Neural cell (in vitro differentiated cells): Measurements from ENCODE around the gene BAAT. TPM values are rescaled to one million over a fixed set of nuclear protein-coding genes. Genes with fewer than 3 reads are reported as not detected.

Experiments used
- H2AFZ ChIP-seq: fragments of 200-600, 300-800 bp; sonication (generic), shearing (Covaris generic); 2 replicates; pipeline ENCODE4 v1.6.0; 2014; ENCODE audit warnings: low read depth, mild to moderate bottlenecking, antibody characterized with exemption, low read length, moderate library complexity
- H3F3A ChIP-seq: fragments of 200-600 bp; shearing (Covaris generic); 2 replicates; pipeline ENCODE4 v1.6.1; 2016; ENCODE audit warnings: mild to moderate bottlenecking, moderate library complexity, mixed read lengths, antibody characterized with exemption, low read length; ENCODE audit not compliant: insufficient read depth, poor library complexity, severe bottlenecking
- H3K27ac ChIP-seq: fragments of 200-600, 300-800 bp; sonication (generic), shearing (Covaris generic); 2 replicates; pipeline ENCODE4 v1.5.1; 2014; ENCODE audit warnings: mild to moderate bottlenecking, low read length, moderate library complexity
- H3K27me3 ChIP-seq: fragments of 300-800, 200-600 bp; sonication (generic), shearing (Covaris generic); 2 replicates; pipeline ENCODE4 v1.6.0; 2014; ENCODE audit warnings: mild to moderate bottlenecking, low read depth, low read length, moderate library complexity; ENCODE audit not compliant: insufficient read depth
- H3K36me3 ChIP-seq: fragments of 300-800, 200-600 bp; sonication (generic), shearing (Covaris generic); 2 replicates; pipeline ENCODE4 v1.5.1; 2014; ENCODE audit warnings: mild to moderate bottlenecking, antibody characterized with exemption, low read length, moderate library complexity; ENCODE audit not compliant: insufficient read depth
- H3K4me2 ChIP-seq: fragments of 300-800, 200-600 bp; sonication (generic), shearing (Covaris generic); 2 replicates; pipeline ENCODE4 v1.6.0; 2014; ENCODE audit warnings: mild to moderate bottlenecking, low read length
- H3K4me3 ChIP-seq: fragments of 300-800, 200-600 bp; sonication (generic), shearing (Covaris generic); 2 replicates; pipeline ENCODE4 v1.5.1; 2014; ENCODE audit warnings: mild to moderate bottlenecking, low read length, moderate library complexity
- H3K79me2 ChIP-seq: fragments of 200-600 bp; shearing (Covaris generic); replicated peaks from 2 replicates; pipeline ENCODE4 v1.6.0; 2014; ENCODE audit warnings: mild to moderate bottlenecking, low read length, moderate library complexity; ENCODE audit not compliant: insufficient read depth
- H3K9ac ChIP-seq: fragments of 300-800, 200-600 bp; sonication (generic), shearing (Covaris generic); 2 replicates; pipeline ENCODE4 v1.6.1; 2016; ENCODE audit warnings: mild to moderate bottlenecking, low read length, mixed read lengths
- H3K9me2 ChIP-seq: fragments of 200-600 bp; shearing (Covaris generic); 2 replicates; pipeline ENCODE4 v1.6.1; 2016; ENCODE audit warnings: mild to moderate bottlenecking, low read length, mixed read lengths; ENCODE audit not compliant: insufficient read depth
- H3K9me3 ChIP-seq: fragments of 200-600, 300-800 bp; sonication (generic), shearing (Covaris generic); 2 replicates; pipeline ENCODE4 v1.6.1; 2016; ENCODE audit warnings: mild to moderate bottlenecking, mixed run types, low read length, moderate library complexity, mixed read lengths
- H4K20me1 ChIP-seq: fragments of 200-600 bp; shearing (Covaris generic); 2 replicates; pipeline ENCODE4 v1.6.1; 2016; ENCODE audit warnings: mild to moderate bottlenecking, mixed run types; ENCODE audit not compliant: insufficient read depth
- EP300 ChIP-seq: fragments of 450-650 bp; conservative IDR thresholded peaks from 2 replicates; pipeline ENCODE4 v1.6.1; 2014; ENCODE audit warnings: antibody characterized with exemption, mild to moderate bottlenecking, moderate library complexity; ENCODE audit not compliant: poor library complexity, severe bottlenecking
- EZH2 ChIP-seq: fragments of 200-600, 300-800 bp; shearing (Covaris generic), sonication (generic); IDR thresholded peaks from 2 replicates; pipeline ENCODE4 v1.6.1; 2014; ENCODE audit warnings: antibody characterized with exemption, low read length, borderline replicate concordance, mild to moderate bottlenecking; ENCODE audit not compliant: insufficient read depth, poor library complexity, severe bottlenecking
- MXI1 ChIP-seq: fragments of 450-650 bp; conservative IDR thresholded peaks from 2 replicates; pipeline ENCODE4 v1.6.1; 2014; ENCODE audit warnings: antibody characterized with exemption, mild to moderate bottlenecking; ENCODE audit not compliant: poor library complexity, severe bottlenecking
- POLR2AphosphoS5 ChIP-seq: IDR thresholded peaks from 2 replicates; pipeline ENCODE4 v1.6.1; 2012
- RAD21 ChIP-seq: fragments of 450-650 bp; conservative IDR thresholded peaks from 2 replicates; pipeline ENCODE4 v1.6.1; 2014; ENCODE audit warnings: antibody characterized with exemption, mild to moderate bottlenecking, moderate library complexity
- SMC3 ChIP-seq: fragments of 450-650 bp; conservative IDR thresholded peaks from 2 replicates; pipeline ENCODE4 v1.6.1; 2014; ENCODE audit warnings: antibody characterized with exemption, mild to moderate bottlenecking, moderate library complexity; ENCODE audit not compliant: poor library complexity
- TAF1 ChIP-seq: IDR thresholded peaks from 2 replicates; pipeline ENCODE4 v1.6.1; 2012; ENCODE audit warnings: low read depth
- polyA plus RNA-seq: library from polyadenylated mRNA; depleted of rRNA; stranded (reverse); fragments of >200 nt; gene quantifications from 2 replicates; pipeline ENCODE4 v1.2.3, GENCODE V29; 2014
- TF ChIP-seq, protein P1 (sequence below): fragments of 450-650 bp; IDR thresholded peaks from 2 replicates; pipeline ENCODE4 v1.5.1; 2014; ENCODE audit warnings: antibody characterized with exemption, mild to moderate bottlenecking, moderate library complexity; ENCODE audit not compliant: poor library complexity, severe bottlenecking
- TF ChIP-seq, protein P2 (sequence below): IDR thresholded peaks from 2 replicates; pipeline ENCODE4 v1.6.1; 2012; ENCODE audit warnings: borderline replicate concordance

Gene BAAT
- polyA plus RNA-seq, 1 donor from 2014 or later, result 0.61 TPM

DNA sequence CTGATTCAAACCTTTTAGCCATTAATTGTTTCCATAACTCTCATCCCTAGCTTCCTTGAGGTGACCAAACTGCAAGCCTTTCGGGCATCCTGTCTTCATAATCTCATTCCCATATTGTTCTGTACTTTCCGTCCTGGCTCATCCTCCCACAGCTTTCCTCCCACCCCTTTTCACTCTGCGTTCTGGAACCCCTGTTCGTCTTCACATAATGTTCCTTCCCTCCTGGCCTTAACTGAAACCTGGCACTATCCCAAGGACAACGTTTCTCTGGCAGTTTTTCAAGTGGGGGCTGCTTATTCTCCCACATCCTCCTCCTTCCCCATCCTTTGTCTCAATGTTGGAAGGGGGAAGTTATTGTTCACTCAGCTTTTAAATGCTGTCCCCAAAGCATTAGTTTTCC lies 15.3 kb upstream of the BAAT start:
- H3K9me3 ChIP-seq, result no peaks in the 10 kb centered on the region
- no peak overlapping the region for H2AFZ ChIP-seq
- H3K9ac ChIP-seq, result no peak overlapping the region
- TF ChIP-seq, protein P1, sequence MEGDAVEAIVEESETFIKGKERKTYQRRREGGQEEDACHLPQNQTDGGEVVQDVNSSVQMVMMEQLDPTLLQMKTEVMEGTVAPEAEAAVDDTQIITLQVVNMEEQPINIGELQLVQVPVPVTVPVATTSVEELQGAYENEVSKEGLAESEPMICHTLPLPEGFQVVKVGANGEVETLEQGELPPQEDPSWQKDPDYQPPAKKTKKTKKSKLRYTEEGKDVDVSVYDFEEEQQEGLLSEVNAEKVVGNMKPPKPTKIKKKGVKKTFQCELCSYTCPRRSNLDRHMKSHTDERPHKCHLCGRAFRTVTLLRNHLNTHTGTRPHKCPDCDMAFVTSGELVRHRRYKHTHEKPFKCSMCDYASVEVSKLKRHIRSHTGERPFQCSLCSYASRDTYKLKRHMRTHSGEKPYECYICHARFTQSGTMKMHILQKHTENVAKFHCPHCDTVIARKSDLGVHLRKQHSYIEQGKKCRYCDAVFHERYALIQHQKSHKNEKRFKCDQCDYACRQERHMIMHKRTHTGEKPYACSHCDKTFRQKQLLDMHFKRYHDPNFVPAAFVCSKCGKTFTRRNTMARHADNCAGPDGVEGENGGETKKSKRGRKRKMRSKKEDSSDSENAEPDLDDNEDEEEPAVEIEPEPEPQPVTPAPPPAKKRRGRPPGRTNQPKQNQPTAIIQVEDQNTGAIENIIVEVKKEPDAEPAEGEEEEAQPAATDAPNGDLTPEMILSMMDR, result no peak
- TF ChIP-seq MXI1 (no peak), EZH2 (no peak), POLR2AphosphoS5 (no peak), EP300 (no peak), SMC3 (no peak), TAF1 (no peak), RAD21 (no peak)
- TF ChIP-seq, protein P2, sequence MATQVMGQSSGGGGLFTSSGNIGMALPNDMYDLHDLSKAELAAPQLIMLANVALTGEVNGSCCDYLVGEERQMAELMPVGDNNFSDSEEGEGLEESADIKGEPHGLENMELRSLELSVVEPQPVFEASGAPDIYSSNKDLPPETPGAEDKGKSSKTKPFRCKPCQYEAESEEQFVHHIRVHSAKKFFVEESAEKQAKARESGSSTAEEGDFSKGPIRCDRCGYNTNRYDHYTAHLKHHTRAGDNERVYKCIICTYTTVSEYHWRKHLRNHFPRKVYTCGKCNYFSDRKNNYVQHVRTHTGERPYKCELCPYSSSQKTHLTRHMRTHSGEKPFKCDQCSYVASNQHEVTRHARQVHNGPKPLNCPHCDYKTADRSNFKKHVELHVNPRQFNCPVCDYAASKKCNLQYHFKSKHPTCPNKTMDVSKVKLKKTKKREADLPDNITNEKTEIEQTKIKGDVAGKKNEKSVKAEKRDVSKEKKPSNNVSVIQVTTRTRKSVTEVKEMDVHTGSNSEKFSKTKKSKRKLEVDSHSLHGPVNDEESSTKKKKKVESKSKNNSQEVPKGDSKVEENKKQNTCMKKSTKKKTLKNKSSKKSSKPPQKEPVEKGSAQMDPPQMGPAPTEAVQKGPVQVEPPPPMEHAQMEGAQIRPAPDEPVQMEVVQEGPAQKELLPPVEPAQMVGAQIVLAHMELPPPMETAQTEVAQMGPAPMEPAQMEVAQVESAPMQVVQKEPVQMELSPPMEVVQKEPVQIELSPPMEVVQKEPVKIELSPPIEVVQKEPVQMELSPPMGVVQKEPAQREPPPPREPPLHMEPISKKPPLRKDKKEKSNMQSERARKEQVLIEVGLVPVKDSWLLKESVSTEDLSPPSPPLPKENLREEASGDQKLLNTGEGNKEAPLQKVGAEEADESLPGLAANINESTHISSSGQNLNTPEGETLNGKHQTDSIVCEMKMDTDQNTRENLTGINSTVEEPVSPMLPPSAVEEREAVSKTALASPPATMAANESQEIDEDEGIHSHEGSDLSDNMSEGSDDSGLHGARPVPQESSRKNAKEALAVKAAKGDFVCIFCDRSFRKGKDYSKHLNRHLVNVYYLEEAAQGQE, result no peak
- H3K4me2 ChIP-seq, result peak overlapping the region; percentile 85
- peak overlapping the region; percentile 72 for H3K4me3 ChIP-seq
- no peak overlapping the region for H3K27ac ChIP-seq
- peaks cover 31% of the 10 kb centered on the region for H3K36me3 ChIP-seq
- no peaks in the 10 kb centered on the region for H3F3A ChIP-seq
- peaks cover 56% of the 10 kb centered on the region for H3K79me2 ChIP-seq
- H3K27me3 ChIP-seq, result no peaks in the 10 kb centered on the region
- H3K9me2 ChIP-seq, result no peaks in the 10 kb centered on the region
- no peaks in the 10 kb centered on the region for H4K20me1 ChIP-seq

DNA sequence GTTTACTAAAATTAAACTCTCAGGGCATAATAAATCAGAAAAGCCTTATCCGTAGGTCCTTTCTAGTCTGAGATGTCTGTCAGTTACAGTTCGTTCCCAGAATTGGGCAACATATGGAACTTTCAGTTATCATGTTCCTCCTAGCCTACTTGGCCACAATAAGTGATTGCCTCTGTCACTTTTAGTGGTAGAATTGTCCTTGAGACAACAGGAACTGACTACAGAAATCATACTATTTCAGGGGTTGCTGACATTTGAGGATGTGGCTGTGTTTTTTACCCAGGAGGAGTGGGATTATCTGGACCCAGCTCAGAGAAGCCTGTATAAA lies 14.8 kb upstream of the BAAT start:
- TF ChIP-seq, protein P1, result no peak
- TF ChIP-seq, protein P2, result no peak
- TF ChIP-seq SMC3, result no peak
- no peak for TF ChIP-seq MXI1
- Histone ChIP-seq H2AFZ (peak overlapping the region; percentile 92), H3K9me3 (no peaks in the 10 kb centered on the region), H3K36me3 (peaks cover 31% of the 10 kb centered on the region), H3K27ac (peak overlapping the region; percentile 88), H3F3A (no peaks in the 10 kb centered on the region), H3K79me2 (peaks cover 61% of the 10 kb centered on the region), H3K4me2 (peak overlapping the region; percentile 85), H4K20me1 (no peaks in the 10 kb centered on the region), H3K9ac (peak overlapping the region; percentile 83), H3K27me3 (no peaks in the 10 kb centered on the region), H3K4me3 (peak overlapping the region; percentile 72), H3K9me2 (no peaks in the 10 kb centered on the region)
